Spleen (tissue), 11 donors: Measurements from ENCODE around the gene THSD4. TPM values are rescaled to one million over a fixed set of nuclear protein-coding genes. Genes with fewer than 3 reads are reported as not detected.

Source experiments
- DNase-seq: peaks from one replicate; pipeline ENCODE4 v3.0.0-alpha.2; 2020
- H3K27ac ChIP-seq, 8 donors: fragments of 200-600 bp; sonication (generic) in 7 of 8; 1 replicate in 4 of 8; 2 replicates in 4 of 8; pipeline versions ENCODE4 v1.5.0 to v1.8.0; 2016 to 2021; ENCODE audit warnings: inconsistent platforms in 4 of 8, mild to moderate bottlenecking in 4 of 8, moderate library complexity in 1 of 8
- H3K27me3 ChIP-seq, 7 donors: fragments of 200-600 bp; sonication (generic) in 6 of 7; replicated peaks in 1 of 7; 1 replicate in 4 of 7; 2 replicates in 3 of 7; pipeline versions ENCODE4 v1.5.0 to v1.8.0; 2016 to 2021; ENCODE audit warnings: inconsistent platforms in 3 of 7, mild to moderate bottlenecking in 1 of 7
- H3K36me3 ChIP-seq, 6 donors: fragments of 200-600 bp; sonication (generic) in 5 of 6; 1 replicate in 4 of 6; 2 replicates in 2 of 6; pipeline versions ENCODE4 v1.5.0 to v1.8.0; 2016 to 2021; ENCODE audit warnings: inconsistent platforms in 2 of 6
- H3K4me1 ChIP-seq, 6 donors: fragments of 200-600 bp; sonication (generic) in 5 of 6; 1 replicate in 3 of 6; 2 replicates in 3 of 6; pipeline versions ENCODE4 v1.5.0 to v1.8.0; 2016 to 2021; ENCODE audit warnings: inconsistent platforms in 3 of 6
- H3K4me3 ChIP-seq, 8 donors: fragments of 200-600 bp; sonication (generic) in 7 of 8; 1 replicate in 4 of 8; 2 replicates in 4 of 8; pipeline versions ENCODE4 v1.5.0 to v1.8.0; 2016 to 2021; ENCODE audit warnings: inconsistent platforms in 4 of 8, mild to moderate bottlenecking in 4 of 8, moderate library complexity in 2 of 8
- H3K9me3 ChIP-seq, 8 donors: fragments of 200-600 bp; sonication (generic) in 7 of 8; 1 replicate in 4 of 8; 2 replicates in 4 of 8; pipeline versions ENCODE4 v1.5.0 to v1.8.0; 2016 to 2021; ENCODE audit warnings: inconsistent platforms in 4 of 8
- CTCF ChIP-seq, 11 experiments: fragments of 200-600 bp in 7 of 11; fragments of 450-650 bp in 4 of 11; sonication (generic) in 4 of 11; IDR thresholded peaks in 8 of 11; conservative IDR thresholded peaks in 3 of 11; 1 replicate in 7 of 11; 2 replicates in 4 of 11; pipeline versions ENCODE4 v1.4.0 to v1.8.0; 2016 to 2021; ENCODE audit warnings: antibody characterized with exemption in 11 of 11, inconsistent platforms in 4 of 11, mild to moderate bottlenecking in 1 of 11
- POLR2A ChIP-seq, 3 donors: fragments of 450-650 bp; IDR thresholded peaks; one replicate each; pipeline ENCODE4 v1.5.1; 2017; ENCODE audit warnings: antibody characterized with exemption in 3 of 3, mild to moderate bottlenecking in 1 of 3
- POLR2AphosphoS5 ChIP-seq, 3 donors: sonication (generic); formaldehyde crosslinking; IDR thresholded peaks; one replicate each; pipeline ENCODE4 v1.5.1; 2017; ENCODE audit warnings: antibody characterized with exemption in 3 of 3
- WGBS, 5 donors: extraction: QIAGEN DNeasy Blood & Tissue Kit in 3 of 5; methylation state at CpG; one replicate each; pipeline versions ENCODE4 v1.1.5 to v1.1.7; 2013 to 2018; 5-methylcytosine and 5-hydroxymethylcytosine counted together
- intact Hi-C: fragments of 100-400 bp; cut with DNase I; formaldehyde crosslinking; loops from one replicate; pipeline ENCODE4 v1.15.0; 2023; ENCODE audit warnings: low total_unique reads
- polyA plus RNA-seq, 3 donors: library from polyadenylated mRNA; stranded (reverse); fragments of 200-250 nt; gene quantifications; one replicate each; pipeline ENCODE4 v1.2.1, GENCODE V29; 2013
- total RNA-seq, 7 donors: library from RNA; depleted of rRNA in 3 of 7; stranded (reverse); fragments of >200 nt in 3 of 7; fragmentation: NEBNext Ultra II Directional in 4 of 7; extraction: Animal tissue kit (Norgen Biotek cat#: 25700) in 4 of 7; gene quantifications; one replicate each; pipeline versions ENCODE4 v1.1.0 to v1.2.1, GENCODE V29; 2016 to 2021
- donor health status: healthy with polysubstance abuse.
- donor health status: DM: no; HTN: no; CAD: no; lungs with moderate emphysema.
- donor health status: DM: no; HTN: no; CAD: no.
- donor health status: Bipolar disorder and iron deficiency.
- donor health status: healthy.
- donor health status: DM: no; HTN: no; CAD: no.
- donor health status: DM: yes; HTN: yes; CAD: no.

THSD4 gene
- total and polyA plus RNA-seq, 10 donors, result 0.29 to 11.3 (median 3.4) TPM

DNA sequence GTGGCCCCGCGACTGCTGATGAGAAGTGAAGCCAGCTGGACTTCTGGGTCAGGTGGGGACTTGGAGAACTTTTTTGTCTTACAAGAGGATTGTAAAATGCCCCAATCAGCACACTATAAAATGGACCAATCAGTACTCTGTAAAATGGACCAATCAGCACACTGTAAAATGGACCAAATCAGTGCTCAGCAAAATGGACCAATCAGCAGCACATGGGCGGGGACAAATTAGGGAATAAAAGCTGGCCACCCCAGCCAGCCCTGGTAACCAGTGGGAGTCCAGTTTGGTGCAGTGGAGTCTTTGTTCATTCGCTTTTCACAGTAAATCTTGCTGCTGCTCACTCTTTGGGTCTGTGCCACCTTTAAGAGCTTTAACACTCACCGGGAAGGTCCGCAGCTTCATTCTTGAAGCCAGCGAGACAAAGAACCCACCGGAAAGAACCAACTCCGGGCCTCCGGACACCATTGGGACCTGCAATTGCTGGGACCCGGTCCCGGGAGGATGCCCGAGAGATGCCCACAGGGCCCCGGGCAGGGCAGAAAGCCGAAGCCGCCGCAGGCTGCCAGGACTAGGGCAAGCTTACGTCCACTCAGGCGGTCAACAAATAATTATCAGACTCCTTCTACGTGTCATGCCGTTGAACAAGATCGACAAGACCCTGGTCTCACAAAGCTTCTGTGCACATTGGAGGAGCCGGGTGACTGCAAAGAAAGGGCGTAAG, 686.8 kb downstream of the THSD4 start:
- TF ChIP-seq POLR2A (IDR thresholded peaks at IDR 0.05) (no peak), POLR2AphosphoS5 (IDR thresholded peaks at IDR 0.05) (no peak), CTCF (IDR thresholded peaks at IDR 0.05 in 8 of 11, conservative IDR thresholded peaks at IDR 0.05 in 3 of 11) (no peak)
- intact Hi-C loops, result no loop called here
- H3K36me3 ChIP-seq, result no peaks in the 10 kb centered on the region
- 94 to 96% (median 95%) methylated on average over 24 of the region's 24 CpGs for WGBS, 5 donors
- H3K27ac ChIP-seq, result no peak overlapping the region
- no peaks in the 10 kb centered on the region for H3K9me3 ChIP-seq
- H3K4me3 ChIP-seq, result no peak overlapping the region
- H3K4me1 ChIP-seq, result peaks cover 0 to 8% (median 1%) of the 10 kb centered on the region in 6 donors
- H3K27me3 ChIP-seq, result peaks cover 0 to 56% (median 0%) of the 10 kb centered on the region in 7 donors
- no peak for DNase-seq

DNA sequence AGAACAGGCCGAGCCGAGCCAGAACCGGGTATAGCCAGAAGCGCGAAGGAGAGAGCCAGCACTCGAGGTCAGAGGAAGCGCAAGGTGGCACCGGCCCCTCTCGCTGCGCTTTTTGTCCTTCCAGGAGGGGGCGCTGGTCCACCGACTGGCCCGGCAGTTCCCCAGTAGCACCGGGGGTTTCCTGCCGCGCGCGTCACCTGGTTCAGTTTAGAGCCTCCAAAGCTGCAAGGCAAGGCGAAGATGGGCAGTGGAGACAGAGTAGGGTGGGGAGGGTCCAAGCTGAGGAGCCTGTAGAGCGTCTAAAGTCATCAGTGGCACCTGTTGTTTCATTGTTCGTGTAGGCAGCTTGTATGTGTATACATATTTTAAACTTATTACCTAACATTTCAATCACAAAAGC, 687.5 kb downstream of the THSD4 start:
- WGBS, 5 donors, result 51 to 63% (median 59%) methylated on average over 21 of the region's 21 CpGs

GRCh38 chr15:71804226-71804625, 689.0 kb downstream of the THSD4 start:
- intact Hi-C loops, result no loop called here
- peaks cover 0 to 20% (median 7%) of the 10 kb centered on the region in 6 donors for H3K4me1 ChIP-seq
- H3K4me3 ChIP-seq, result no peak overlapping the region
- H3K27ac ChIP-seq, result no peak overlapping the region
- DNase-seq, result no peak
- TF ChIP-seq POLR2A (IDR thresholded peaks at IDR 0.05) (no peak), POLR2AphosphoS5 (IDR thresholded peaks at IDR 0.05) (no peak), CTCF (IDR thresholded peaks at IDR 0.05 in 8 of 11, conservative IDR thresholded peaks at IDR 0.05 in 3 of 11) (no peak)
- peaks cover 0 to 68% (median 0%) of the 10 kb centered on the region in 7 donors for H3K27me3 ChIP-seq
- H3K9me3 ChIP-seq, result no peaks in the 10 kb centered on the region
- 46 to 59% (median 53%) methylated on average over 5 of the region's 5 CpGs for WGBS, 5 donors
- H3K36me3 ChIP-seq, result no peaks in the 10 kb centered on the region

More for the DNA sequence above, 687.5 kb downstream of the THSD4 start:
- H3K27ac ChIP-seq, result no peak overlapping the region
- peaks cover 0 to 15% (median 4%) of the 10 kb centered on the region in 6 donors for H3K4me1 ChIP-seq
- no peaks in the 10 kb centered on the region for H3K36me3 ChIP-seq
- H3K4me3 ChIP-seq, result no peak overlapping the region
- no peak for TF ChIP-seq POLR2A (IDR thresholded peaks at IDR 0.05)
- TF ChIP-seq CTCF (IDR thresholded peaks at IDR 0.05 in 8 of 11, conservative IDR thresholded peaks at IDR 0.05 in 3 of 11), result peak in 4 of 11 experiments; percentile 10 to 25 (median 15)
- TF ChIP-seq POLR2AphosphoS5 (IDR thresholded peaks at IDR 0.05), result no peak
- no peak for DNase-seq
- peaks cover 0 to 63% (median 0%) of the 10 kb centered on the region in 7 donors for H3K27me3 ChIP-seq
- intact Hi-C loops, result no loop called here
- no peaks in the 10 kb centered on the region for H3K9me3 ChIP-seq

GRCh38 chr15:71804695-71805470, 689.6 kb downstream of the THSD4 start:
- Histone ChIP-seq H3K27me3 (peaks cover 0 to 62% (median 0%) of the 10 kb centered on the region in 7 donors), H3K27ac (no peak overlapping the region), H3K9me3 (no peaks in the 10 kb centered on the region), H3K4me1 (peaks cover 0 to 20% (median 7%) of the 10 kb centered on the region in 6 donors), H3K4me3 (no peak overlapping the region), H3K36me3 (no peaks in the 10 kb centered on the region)
- no peak for DNase-seq
- intact Hi-C loops, result no loop called here
- 56 to 68% (median 63%) methylated on average over 6 of the region's 6 CpGs for WGBS, 5 donors
- TF ChIP-seq CTCF (IDR thresholded peaks at IDR 0.05 in 8 of 11, conservative IDR thresholded peaks at IDR 0.05 in 3 of 11) (no peak), POLR2A (IDR thresholded peaks at IDR 0.05) (no peak), POLR2AphosphoS5 (IDR thresholded peaks at IDR 0.05) (no peak)
